Fibroblast of skin of left biceps (primary cell): ENCODE results near the gene CCDC152.
"Not testable (repeated sequence)": the region's sequence is repeated elsewhere in the genome, so short reads cannot be mapped to it uniquely, and the experiment has no call there.

ENCODE experiments used
- DNase-seq, 2 experiments: peaks; one replicate each; pipeline ENCODE4 v3.0.0-alpha.2; 2013; ENCODE audit warnings: low read depth in 2 of 2

Gene CCDC152

GRCh38 chr5:42756606-42757601 lies at the start of gene CCDC152:
CCDC152 (plus strand) TSS chr5:42756818; CDS start chr5:42759122, 2,304 bp downstream.
- peak in 1 of 2 experiments; percentile 15 for DNase-seq

- DNase-seq: no peak
Measured at GRCh38 chr5:42715785-42716184, 40.8 kb upstream of the CCDC152 start.

GRCh38 chr5:42718591-42718990 lies 38.0 kb upstream of the CCDC152 start:
- DNase-seq: no peak

GRCh38 chr5:42719034-42719433 lies 37.6 kb upstream of the CCDC152 start:
- DNase-seq: no peak

GRCh38 chr5:42720251-42720650 lies 36.4 kb upstream of the CCDC152 start:
- no peak for DNase-seq

- no peak for DNase-seq
Measured at GRCh38 chr5:42721484-42721883, 35.1 kb upstream of the CCDC152 start.

GRCh38 chr5:42734531-42735058 lies 22.0 kb upstream of the CCDC152 start:
- DNase-seq: not testable (repeated sequence)

GRCh38 chr5:42740920-42741319 lies 15.7 kb upstream of the CCDC152 start:
- DNase-seq: no peak

GRCh38 chr5:42745426-42745825 lies 11.2 kb upstream of the CCDC152 start:
- no peak for DNase-seq

GRCh38 chr5:42745856-42746255 lies 10.8 kb upstream of the CCDC152 start:
- DNase-seq: no peak

- DNase-seq: no peak
Measured at GRCh38 chr5:42749020-42749419, 7.6 kb upstream of the CCDC152 start.

- DNase-seq: no peak
Measured at GRCh38 chr5:42750507-42750906, 6.1 kb upstream of the CCDC152 start.

- no peak for DNase-seq
Measured at GRCh38 chr5:42751044-42751443, 5.6 kb upstream of the CCDC152 start.

- DNase-seq: no peak
Measured at GRCh38 chr5:42753099-42753498, 3.5 kb upstream of the CCDC152 start.

- DNase-seq: no peak
Measured at GRCh38 chr5:42759456-42759855, 2.8 kb downstream of the CCDC152 start.

GRCh38 chr5:42760426-42760825 lies 3.8 kb downstream of the CCDC152 start:
- DNase-seq: no peak

GRCh38 chr5:42761791-42762190 lies 5.2 kb downstream of the CCDC152 start:
- no peak for DNase-seq

- no peak for DNase-seq
Measured at GRCh38 chr5:42767491-42768105, 11.0 kb downstream of the CCDC152 start.

- no peak for DNase-seq
Measured at GRCh38 chr5:42768106-42768504, 11.5 kb downstream of the CCDC152 start.

- DNase-seq: no peak
Measured at GRCh38 chr5:42770003-42770402, 13.4 kb downstream of the CCDC152 start.

GRCh38 chr5:42772265-42772993 lies 15.8 kb downstream of the CCDC152 start:
- DNase-seq: no peak

- no peak for DNase-seq
Measured at GRCh38 chr5:42779083-42779482, 22.5 kb downstream of the CCDC152 start.
